Measurements from ENCODE around the gene MAPK10.

GRCh38 chr4:86141161-86141560, 218.7 kb downstream of the MAPK10 start:
- no peak for TF ChIP-seq POLR2AphosphoS5 (IDR thresholded peaks at IDR 0.05; ENCODE audit: low read depth, low read length)
- TF ChIP-seq TAF1 (IDR thresholded peaks at IDR 0.05; ENCODE audit: borderline replicate concordance, insufficient read depth, low read length) = no peak
- no peak for TF ChIP-seq SIN3A (IDR thresholded peaks at IDR 0.05; ENCODE audit: borderline replicate concordance, insufficient read depth, low read length)
- no peak for TF ChIP-seq REST (IDR thresholded peaks at IDR 0.05; ENCODE audit: insufficient read depth in 1 of 2, low read depth in 2 of 2, low read length in 2 of 2)
- no peak for TF ChIP-seq FOXP2 (optimal IDR thresholded peaks at IDR 0.05; ENCODE audit: borderline replicate concordance, extremely low read depth, extremely low read length, insufficient read depth)

All from PFSK-1 (cell line).